Erythroblast (primary cell): ENCODE data around the gene CUBN.

Experiments used
- GATA1 ChIP-seq: IDR thresholded peaks from 2 replicates; pipeline ENCODE4 v1.6.1; 2011; ENCODE audit warnings: low read depth, mild to moderate bottlenecking, control low read depth, low read length, moderate library complexity
- POLR2A ChIP-seq: IDR thresholded peaks from 2 replicates; pipeline ENCODE4 v1.6.1; 2011; ENCODE audit warnings: mild to moderate bottlenecking, low read length

DNA sequence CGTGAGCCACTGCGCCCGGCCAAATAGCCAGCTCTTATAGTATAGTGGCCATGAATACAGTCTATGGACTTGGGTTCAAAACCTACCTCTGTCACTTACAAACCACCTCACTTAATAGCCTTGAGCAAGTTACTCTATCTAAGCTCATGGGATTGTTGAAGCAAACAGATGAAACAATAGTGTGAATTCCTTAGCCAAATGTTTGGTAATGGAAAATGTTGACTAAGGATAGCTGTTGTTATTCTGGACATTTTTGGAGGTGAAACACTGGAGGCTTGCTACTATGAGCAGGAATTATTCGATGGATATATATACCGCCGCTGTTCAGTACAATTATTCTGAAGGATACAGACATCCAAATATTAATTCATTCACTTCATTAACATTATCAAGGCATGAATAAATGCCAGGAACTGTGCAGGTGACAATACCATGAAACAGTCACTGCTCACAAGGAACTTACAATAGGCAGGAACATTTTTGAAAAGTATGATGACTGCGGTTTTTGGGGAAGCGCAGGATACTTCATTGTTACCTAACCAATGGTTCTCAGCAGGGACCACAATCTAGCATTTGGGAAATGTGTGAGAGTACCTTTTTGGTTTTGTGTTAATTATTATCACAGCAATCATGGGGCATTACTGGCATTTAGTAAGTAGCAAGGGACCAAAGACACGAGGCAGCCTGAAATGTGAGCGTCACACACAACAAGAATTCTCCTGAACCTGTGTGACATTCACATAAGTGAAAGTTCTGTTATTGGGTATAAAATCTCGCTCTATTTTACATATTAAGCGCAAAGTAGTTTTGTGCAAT, 55.7 kb downstream of the CUBN start:
- TF ChIP-seq POLR2A (no peak), GATA1 (no peak)
